Measurements from ENCODE around the gene POLR3F.
A peak's percentile ranks its signal among the peaks of the same experiment; 100 is the strongest.
"Not testable (repeated sequence)": the region's sequence is repeated elsewhere in the genome, so short reads cannot be mapped to it uniquely, and the experiment has no call there.

Gene POLR3F

GRCh38 chr20:18466894-18467730 lies at the start of gene POLR3F, which contains the start of gene DZANK1:
Gene POLR3F (plus strand): TSS chr20:18467390. CDS start chr20:18467507, 117 bp downstream.
Gene DZANK1 (minus strand): TSS chr20:18467030. CDS start chr20:18465358, 1,672 bp downstream.
- DNase-seq, result peak; percentile 92

DNA sequence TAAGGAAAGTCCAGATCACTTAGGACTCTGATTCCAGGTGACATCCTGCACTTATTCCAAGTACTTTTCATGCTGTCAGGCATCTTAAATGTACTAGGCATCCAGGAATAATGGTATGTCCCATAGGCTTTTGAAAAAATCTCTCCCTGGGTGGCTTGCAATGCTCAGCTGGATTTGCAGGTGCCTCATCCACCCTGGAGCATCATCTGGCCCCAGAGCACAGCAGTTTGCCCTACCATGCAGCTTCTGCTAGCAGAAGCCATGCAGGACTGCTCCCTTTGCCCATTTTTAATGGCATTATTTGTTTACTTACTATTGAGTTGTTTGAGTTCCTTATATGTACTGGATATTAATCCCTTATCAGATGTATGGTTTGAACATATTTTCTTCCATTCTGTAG lies 45.6 kb upstream of the POLR3F start:
- DNase-seq, result no peak

- no peak for DNase-seq
Measured at GRCh38 chr20:18427214-18427613, 40.0 kb upstream of the POLR3F start.

DNA sequence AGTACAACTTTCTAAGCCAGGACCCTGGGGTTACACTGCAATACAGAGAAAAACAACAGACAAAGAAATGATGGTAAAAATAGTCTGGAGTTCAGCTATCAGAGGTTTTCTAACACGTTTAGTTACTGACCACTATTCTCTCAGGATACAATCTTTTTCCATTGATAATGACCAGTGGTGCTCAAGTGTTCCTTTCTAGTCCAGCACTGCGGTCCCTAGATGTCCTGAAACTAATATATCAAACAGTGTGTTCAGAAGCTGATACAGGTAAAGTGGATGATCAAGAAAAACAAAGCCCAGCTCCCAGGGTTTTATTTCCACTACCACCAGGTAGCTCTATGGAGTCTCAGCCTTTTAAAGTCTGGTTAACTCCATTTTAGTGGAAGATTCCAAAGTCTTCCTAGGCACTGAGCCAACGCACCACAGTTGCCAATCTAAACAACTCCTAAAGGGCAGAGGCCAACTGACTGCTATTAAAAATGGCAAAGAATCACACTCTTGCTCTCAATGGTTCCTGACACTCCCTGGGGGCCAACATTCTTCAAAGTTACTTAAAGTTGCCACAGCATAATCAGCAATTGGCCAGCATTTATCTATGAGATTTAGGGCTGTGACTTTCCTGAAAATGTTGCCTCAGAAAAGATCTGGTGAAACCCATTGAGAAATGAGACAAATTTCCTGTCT lies 38.6 kb upstream of the POLR3F start:
- DNase-seq, result no peak

GRCh38 chr20:18430172-18430826 lies 36.9 kb upstream of the POLR3F start:
- DNase-seq, result no peak

DNA sequence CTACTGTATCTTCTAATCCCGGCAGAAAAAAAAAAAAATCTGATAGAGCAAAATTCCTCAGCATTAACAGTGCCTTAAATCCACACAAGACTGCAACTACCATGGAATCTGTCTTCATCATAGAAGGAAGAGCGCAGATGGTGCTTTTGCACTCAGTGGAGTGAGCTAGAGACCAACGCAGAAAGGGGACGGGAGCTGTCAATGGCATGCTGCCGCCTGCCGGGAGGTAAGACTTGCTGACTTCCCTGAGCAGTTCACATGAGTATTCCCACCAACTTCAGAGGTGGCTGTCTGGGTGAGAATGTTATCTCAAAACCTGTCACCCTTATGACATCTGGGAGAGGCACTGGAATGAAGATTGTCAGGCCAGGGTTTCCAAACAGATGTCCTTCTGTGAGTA lies 36.0 kb upstream of the POLR3F start:
- DNase-seq, result no peak

DNA sequence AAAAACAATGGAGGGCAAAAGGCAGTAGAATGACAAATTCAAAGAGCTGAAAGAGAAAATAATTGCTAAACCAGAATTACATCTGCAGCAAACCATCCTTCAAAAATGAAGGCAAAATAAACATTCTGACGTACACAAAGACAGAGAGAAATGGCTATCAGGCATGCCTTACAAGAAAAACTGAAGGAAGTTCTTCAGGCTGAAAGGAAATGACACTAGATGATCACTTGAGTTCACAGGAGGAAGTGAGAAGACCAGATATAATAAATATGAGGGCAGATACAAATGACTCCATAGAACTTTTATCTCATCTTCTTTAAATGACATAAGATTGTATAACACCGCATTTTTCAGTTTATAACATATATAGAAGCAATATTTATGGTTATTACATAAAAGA lies 30.3 kb upstream of the POLR3F start:
- no peak for DNase-seq

- no peak for DNase-seq
Measured at GRCh38 chr20:18440403-18440802, 26.8 kb upstream of the POLR3F start.

DNA sequence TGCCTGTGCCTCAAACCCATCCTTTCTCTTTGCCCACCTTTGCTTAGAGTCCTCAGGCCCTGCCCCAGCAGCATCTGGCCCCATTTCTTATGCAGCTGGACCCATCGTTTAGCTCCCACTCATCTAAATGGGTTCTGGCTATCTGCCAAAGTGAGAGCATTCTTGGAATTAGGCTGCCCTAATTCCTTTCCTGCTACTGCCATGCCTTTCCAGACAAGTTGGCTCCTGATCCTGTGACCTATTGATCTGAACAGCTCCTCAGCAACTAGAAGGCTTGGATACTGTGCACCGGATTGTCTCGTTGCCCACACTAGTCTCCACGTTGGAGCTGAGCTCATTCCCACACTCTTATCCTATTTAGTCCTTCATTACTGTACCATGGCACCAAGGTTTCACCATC lies 23.3 kb upstream of the POLR3F start:
- DNase-seq, result peak; percentile 12

GRCh38 chr20:18456600-18456999 lies 10.6 kb upstream of the POLR3F start:
- DNase-seq, result no peak

DNA sequence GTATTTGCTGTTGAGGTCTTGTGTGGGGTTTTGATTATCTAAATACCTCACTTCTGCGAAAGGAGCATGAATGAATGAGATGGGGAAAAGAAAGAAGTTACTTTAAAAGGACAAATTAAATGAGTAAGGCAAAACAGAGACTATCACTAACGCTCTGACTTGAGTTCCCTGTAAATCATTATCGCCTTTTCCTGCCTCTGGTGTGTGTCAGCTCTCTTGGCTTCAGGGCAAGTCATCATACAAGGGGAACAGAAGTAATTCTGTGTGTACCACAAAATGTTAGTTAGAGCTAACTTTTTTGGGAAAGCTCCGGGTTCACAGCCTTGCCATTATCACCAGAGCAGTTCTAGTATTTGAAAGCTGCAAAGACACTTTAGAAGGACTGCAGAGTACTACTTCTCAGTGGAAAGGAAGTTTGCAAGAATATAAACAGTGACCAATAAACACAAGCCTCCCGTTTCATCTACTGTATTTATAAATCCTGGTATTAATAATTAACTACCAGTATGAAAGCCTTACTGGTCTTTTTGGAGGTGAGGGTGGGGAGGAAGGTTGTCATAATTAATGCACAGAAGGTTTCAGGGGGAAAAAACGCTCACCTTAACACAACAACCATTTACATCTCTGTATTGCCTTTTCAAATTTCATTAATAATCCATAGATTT lies 1.5 kb upstream of the POLR3F start:
- no peak for DNase-seq

DNA sequence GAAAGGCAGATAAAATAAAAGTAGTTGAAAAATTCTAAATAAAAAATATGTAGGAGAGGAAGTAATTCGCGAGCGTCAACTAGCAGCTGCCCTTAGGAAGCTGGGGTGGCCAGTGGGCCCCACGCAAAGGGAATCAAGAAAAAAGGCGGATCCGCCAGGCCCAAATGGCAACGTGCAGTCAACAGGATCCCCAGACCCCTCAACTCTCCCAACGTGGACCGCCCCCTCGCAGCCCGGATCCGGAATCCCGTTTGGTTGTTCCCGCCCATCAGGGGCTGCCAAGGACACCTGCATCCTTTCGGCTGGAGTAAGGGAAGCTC lies 656 bp upstream of the POLR3F start:
- DNase-seq, result peak; percentile 75

DNA sequence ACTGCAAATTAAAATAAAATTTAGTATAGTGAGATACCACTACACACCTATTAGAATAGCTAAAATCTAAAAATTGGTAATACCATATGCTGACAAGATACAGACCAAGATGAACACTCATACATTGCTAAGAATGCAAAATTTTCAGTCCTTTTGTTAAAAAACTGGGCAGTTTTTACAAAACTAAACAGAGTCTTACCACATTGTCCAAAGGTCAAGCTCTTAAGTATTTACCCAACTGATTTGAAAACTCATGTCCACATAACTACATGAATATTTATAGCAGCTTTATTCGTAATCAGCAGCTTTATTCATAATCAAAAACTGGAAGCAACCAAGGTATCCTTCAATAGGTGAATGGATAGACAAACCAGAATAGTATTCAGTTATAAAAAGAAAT lies 10.0 kb downstream of the POLR3F start:
- no peak for DNase-seq

DNA sequence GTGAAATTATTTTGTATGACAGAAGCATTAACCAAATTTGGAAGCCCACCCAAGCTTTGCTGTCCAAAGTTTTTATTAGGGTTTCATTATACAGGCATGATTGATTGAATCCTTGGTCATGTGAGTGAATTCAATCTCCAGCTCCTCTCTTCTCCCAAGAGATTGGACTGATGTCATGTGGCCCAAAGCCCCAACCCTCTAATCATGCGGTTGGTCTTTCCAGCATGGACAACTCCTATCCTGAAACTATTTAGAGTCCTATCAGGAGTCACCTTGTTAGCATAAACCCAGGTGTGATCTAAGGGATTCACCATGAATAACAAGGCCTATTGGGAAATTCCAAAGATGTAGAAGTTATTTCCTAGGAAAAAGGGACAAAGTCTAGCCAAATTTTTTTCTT lies 10.6 kb downstream of the POLR3F start:
- DNase-seq, result no peak

DNA sequence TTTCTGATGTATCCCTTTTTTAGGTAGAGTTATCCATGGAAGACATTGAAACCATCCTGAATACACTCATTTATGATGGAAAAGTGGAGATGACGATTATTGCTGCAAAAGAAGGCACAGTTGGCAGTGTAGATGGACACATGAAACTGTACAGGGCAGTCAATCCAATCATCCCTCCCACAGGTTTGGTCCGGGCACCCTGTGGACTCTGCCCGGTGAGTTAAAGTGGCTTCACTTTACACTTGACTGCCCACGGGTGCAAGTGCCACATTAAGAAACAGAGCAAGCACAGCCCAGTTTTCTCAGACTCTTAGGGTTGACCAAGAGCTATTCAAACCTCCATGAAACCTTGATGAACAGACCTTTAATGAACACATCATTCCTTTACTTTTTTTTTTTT lies 14.4 kb downstream of the POLR3F start:
- no peak for DNase-seq

- DNase-seq, result no peak
Measured at GRCh38 chr20:18488301-18488700, 21.1 kb downstream of the POLR3F start.

DNA sequence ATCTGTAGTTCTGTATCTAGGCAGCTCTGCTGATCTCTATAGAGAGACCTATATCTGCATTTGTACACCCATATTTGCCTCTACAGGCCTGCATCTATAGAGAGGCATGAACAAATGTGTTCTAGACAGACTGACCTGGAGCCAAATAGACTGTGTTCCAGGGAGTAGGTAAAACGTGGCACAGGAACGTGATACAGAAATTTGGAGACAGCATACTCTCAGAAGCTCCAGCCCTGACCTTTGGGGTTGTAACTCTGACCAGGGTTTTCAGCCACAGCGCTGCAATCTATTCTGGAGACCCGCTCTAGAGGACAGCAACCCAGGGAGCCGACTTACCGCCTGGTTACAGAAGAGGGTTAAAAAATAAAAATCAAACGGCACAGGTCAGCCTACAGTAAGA lies 28.9 kb downstream of the POLR3F start:
- DNase-seq, result no peak

DNA sequence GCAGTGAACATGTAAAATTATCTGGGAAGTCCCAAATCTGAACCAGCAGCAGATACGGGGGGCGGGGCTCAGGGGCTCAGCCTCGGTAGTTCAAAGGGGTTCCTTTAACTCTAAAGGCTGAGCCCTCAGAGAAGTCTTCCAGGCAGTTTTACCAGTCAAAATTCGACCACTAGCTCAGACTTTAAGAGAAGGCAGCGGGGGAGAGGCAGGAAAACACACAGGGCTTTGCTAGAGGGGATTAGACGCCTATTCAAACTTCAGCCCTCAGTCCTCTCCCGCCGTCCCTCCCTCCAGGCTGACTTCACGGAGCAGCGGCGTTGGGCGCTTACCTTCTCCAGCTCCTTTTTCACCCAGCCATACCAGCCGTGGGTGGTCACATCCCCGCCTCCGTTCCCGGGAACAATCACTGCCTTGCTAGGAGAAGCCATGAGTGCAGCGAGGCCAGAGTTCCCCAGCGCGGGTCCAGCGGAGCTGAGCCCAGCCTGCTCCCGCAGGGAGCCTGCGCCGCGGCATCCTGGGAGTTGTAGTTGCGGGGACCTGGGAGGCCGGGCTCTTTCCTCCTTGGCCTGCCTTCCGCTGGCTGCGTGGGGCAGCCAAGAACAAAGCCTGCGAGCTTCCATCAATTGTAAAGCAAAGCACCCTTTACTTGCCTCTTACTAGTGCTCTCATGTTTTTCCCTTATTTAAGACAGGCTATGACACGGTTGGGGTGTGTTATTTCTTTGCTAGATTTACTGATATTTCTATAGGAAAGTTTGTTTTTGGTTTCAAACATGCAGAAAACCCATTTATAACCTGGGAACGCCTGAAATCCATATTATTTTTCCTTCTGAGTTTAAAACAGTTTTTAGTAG lies 29.8 kb downstream of the POLR3F start, which contains the start of gene RBBP9:
TSS of gene RBBP9 (minus strand) at position 486 of the 853 bp plus-strand sequence. CDS start at position 428, 58 bp downstream.
- peak; percentile 64 for DNase-seq

DNA sequence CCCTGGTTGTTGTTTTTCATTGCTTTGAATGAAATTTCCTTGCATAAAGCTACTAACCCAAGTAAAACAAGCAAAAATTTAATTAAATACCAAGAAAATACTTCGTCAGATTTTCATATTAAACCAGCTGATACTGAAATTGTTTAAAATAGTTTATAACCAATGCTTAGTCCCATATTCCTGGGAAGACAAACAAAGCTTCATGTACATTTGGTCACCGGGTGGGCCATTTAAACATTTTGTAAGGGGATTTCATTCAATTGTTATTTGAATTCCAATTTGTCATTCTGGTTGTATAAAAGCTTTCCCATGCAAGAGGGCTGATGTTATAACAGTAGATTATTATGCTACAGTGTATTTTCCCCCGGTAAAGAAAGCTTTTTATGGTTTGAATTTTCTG lies 30.4 kb downstream of the POLR3F start:
- DNase-seq, result no peak

DNA sequence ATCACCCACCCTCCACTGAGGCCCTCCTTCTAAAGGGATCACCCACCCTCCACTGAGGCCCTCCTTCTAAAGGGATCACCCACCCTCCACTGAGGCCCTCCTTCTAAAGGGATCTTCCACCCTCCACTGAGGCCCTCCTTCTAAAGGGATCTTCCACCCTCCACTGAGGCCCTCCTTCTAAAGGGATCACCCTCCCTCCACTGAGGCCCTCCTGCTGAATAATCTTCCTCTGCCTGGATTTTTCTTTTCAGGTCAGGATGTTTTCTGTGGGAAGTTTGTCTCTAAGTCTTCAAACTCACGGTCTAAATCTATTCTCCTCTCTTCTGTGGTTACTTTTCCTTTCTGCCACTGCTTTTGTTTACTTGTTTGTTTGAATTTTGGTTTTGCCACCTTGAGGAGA lies 34.5 kb downstream of the POLR3F start:
- not testable (repeated sequence) for DNase-seq

DNA sequence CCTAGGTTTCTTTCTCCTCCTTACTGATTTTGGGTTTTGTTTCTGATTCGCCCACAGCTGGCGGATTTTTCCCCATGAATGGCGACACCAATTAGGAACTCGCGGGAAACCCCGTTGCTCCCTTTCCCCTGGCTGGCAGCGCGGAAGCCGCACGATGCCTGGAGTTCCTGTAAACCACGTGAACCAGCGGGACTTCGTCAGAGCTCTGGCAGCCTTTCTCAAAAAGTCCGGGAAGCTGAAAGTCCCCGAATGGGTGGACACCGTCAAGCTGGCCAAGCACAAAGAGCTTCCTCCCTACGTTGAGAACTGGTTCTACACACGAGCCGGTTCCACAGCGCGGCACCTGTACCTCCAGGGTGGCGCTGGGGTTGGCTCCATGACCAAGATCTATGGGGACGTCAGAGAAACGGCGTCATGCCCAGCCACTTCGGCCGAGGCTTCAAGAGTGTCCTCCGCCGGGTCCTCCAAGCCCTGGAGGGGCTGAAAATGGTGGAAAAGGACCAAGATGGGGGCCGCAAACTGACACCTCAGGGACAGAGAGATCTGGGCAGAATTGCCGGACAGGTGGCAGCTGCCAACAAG lies 37.4 kb downstream of the POLR3F start:
- DNase-seq, result no peak

- DNase-seq, result no peak
Measured at GRCh38 chr20:18506744-18507143, 39.6 kb downstream of the POLR3F start.

All from NCI-H1436 (cell line).